ENCODE measurements around the gene STAB1. TPM values are rescaled to one million over a fixed set of nuclear protein-coding genes. Genes with fewer than 3 reads are reported as not detected.

Gene STAB1
- total RNA-seq, 1 donor from 2014 or later: 0.16 TPM

DNA sequence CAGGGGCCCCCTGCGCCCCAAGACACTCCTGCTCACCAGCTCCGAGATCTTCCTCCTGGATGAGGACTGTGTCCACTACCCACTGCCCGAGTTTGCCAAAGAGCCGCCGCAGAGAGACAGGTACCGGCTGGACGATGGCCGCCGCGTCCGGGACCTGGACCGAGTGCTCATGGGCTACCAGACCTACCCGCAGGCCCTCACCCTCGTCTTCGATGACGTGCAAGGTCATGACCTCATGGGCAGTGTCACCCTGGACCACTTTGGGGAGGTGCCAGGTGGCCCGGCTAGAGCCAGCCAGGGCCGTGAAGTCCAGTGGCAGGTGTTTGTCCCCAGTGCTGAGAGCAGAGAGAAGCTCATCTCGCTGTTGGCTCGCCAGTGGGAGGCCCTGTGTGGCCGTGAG is 3.1 kb upstream of the STAB1 start:
- no peak for DNase-seq (ENCODE audit: low read depth, low spot score)
- Mint-ChIP-seq H3K36me3 (ENCODE audit: low read depth) (peaks cover 2% of the 10 kb centered on the region), H3K9me3 (no peaks in the 10 kb centered on the region), H3K27ac (ENCODE audit: unreplicated experiment) (no peak overlapping the region), H3K4me3 (no peak overlapping the region), H3K4me1 (peaks cover 4% of the 10 kb centered on the region), H3K27me3 (ENCODE audit: low read depth) (peaks cover 3% of the 10 kb centered on the region)
- TF ChIP-seq, protein P1, sequence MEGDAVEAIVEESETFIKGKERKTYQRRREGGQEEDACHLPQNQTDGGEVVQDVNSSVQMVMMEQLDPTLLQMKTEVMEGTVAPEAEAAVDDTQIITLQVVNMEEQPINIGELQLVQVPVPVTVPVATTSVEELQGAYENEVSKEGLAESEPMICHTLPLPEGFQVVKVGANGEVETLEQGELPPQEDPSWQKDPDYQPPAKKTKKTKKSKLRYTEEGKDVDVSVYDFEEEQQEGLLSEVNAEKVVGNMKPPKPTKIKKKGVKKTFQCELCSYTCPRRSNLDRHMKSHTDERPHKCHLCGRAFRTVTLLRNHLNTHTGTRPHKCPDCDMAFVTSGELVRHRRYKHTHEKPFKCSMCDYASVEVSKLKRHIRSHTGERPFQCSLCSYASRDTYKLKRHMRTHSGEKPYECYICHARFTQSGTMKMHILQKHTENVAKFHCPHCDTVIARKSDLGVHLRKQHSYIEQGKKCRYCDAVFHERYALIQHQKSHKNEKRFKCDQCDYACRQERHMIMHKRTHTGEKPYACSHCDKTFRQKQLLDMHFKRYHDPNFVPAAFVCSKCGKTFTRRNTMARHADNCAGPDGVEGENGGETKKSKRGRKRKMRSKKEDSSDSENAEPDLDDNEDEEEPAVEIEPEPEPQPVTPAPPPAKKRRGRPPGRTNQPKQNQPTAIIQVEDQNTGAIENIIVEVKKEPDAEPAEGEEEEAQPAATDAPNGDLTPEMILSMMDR (conservative IDR thresholded peaks at IDR 0.05): no peak

DNA sequence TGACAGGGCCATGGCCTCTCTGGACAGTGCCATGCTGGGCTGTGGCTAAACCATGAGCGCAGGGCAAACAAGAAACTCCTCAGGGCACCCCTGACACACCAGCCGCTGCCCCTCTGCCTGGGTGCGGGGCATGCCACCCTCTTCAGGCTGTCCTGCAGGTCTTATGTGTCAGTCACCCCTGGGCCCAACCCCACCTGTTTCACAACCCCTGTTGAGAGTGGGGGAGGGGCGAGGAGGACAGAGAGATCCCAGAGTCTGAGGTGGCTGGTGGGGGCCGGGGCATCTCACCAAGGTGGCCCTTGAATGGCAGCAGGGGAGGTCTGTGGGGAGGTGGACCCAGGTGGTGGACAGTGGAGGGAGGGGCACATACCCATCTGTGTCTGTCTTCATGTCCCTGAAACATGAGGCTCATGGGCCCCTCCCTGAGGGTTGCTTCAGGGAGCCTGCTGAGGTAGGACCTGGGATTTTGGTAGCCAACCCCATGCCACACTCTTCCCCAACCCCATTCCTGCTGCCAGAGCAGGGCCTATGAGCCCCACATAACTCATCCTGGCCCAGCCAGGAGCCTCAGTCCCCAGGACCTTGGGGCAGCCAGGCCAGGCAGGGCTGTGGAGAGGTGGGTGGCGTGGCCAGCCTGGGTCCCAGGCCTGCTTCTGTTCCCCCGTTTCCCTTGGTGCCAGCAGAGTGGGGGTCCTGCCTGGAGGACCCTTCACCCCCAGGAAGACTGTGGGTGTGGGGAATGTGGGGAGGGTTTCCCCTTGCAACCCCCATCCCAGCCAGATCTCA is 1.7 kb upstream of the STAB1 start:
- H3K9me3 Mint-ChIP-seq: no peaks in the 10 kb centered on the region
- no peak overlapping the region for H3K4me3 Mint-ChIP-seq
- peaks cover 3% of the 10 kb centered on the region for H3K27me3 Mint-ChIP-seq (ENCODE audit: low read depth)
- no peak for DNase-seq (ENCODE audit: low read depth, low spot score)
- TF ChIP-seq, protein P1 (conservative IDR thresholded peaks at IDR 0.05): no peak
- H3K36me3 Mint-ChIP-seq (ENCODE audit: low read depth): peaks cover 2% of the 10 kb centered on the region
- no peak overlapping the region for H3K27ac Mint-ChIP-seq (ENCODE audit: unreplicated experiment)
- peaks cover 4% of the 10 kb centered on the region for H3K4me1 Mint-ChIP-seq

DNA sequence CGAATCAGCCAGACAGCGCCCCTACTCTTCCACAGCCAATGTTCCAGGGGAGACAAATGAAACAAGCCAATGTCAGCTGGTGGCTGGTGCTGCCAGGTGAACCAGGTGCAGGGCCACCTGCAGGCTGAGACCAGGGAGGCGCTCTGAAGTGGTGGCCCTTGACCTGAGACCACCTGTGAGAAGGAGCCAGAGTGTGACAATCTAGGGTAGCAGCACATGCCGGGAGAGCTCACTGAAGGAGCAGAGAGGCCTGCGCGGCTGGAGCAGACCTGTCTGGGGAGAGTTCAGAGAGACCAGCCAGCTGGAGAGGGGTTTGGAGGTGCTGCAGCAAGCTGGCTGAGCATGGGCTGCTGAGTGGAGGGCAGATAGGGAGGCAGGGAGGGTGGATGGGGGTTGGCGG is 693 bp upstream of the STAB1 start:
- H3K27ac Mint-ChIP-seq (ENCODE audit: unreplicated experiment): peak overlapping the region; percentile 81
- H3K36me3 Mint-ChIP-seq (ENCODE audit: low read depth): no peaks in the 10 kb centered on the region
- H3K9me3 Mint-ChIP-seq: no peaks in the 10 kb centered on the region
- no peak for DNase-seq (ENCODE audit: low read depth, low spot score)
- TF ChIP-seq, protein P1 (conservative IDR thresholded peaks at IDR 0.05): no peak
- H3K27me3 Mint-ChIP-seq (ENCODE audit: low read depth): peaks cover 3% of the 10 kb centered on the region
- peak overlapping the region; percentile 72 for H3K4me3 Mint-ChIP-seq
- peaks cover 4% of the 10 kb centered on the region for H3K4me1 Mint-ChIP-seq

DNA sequence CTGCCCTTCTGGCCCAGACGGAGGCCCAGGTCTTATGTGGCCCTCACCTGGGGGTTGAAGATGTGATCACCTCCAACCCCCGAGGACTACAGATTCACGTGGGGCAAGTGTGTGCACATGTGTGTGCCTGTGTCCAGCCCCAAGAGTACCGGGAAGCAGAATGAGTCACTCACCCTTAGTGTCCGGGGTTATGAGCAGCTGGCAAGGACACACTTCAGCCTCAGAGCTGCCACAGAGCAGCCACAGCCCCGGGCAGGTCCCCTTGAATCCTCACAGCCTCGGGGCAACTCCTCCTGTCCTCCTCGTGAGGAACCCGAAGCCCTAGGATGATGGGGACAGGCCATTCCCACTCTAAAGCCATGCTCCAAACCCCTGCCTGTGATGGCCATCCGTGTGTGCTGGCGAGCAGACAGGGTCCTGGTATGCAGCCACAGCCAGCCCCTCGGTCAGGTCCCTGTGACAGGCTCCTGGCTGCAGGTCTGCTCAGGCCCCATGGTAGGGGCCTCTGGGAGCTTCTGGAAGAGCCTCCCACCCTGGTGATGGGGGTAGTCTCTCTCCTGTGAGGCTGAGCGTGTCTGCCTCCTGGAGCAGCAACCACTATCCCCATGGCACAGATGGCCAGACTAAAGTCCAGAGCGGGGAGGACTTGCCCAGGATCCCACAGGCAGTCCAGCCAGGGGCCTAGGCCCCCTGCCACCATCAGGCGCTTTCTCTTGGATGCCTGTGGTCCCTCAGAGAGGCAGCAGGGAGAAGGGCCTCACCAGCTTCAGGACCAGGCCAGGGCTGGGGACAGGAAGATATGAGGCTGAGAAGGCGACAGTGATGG is 852 bp downstream of the STAB1 start:
- no peak overlapping the region for H3K27ac Mint-ChIP-seq (ENCODE audit: unreplicated experiment)

More for the DNA sequence above, 852 bp downstream of the STAB1 start:
- TF ChIP-seq, protein P1 (conservative IDR thresholded peaks at IDR 0.05): no peak
- Mint-ChIP-seq H3K27me3 (ENCODE audit: low read depth) (peaks cover 3% of the 10 kb centered on the region), H3K4me1 (peaks cover 4% of the 10 kb centered on the region), H3K9me3 (no peaks in the 10 kb centered on the region), H3K36me3 (ENCODE audit: low read depth) (no peaks in the 10 kb centered on the region), H3K4me3 (no peak overlapping the region)
- no peak for DNase-seq (ENCODE audit: low read depth, low spot score)

Data from neural crest cell (in vitro differentiated cells).